Activated effector memory CD4-positive, alpha-beta T cell treated with anti-CD3 and anti-CD28 coated beads, Interleukin-2, amount 50 U/mL, for 16 hours (primary cell): Measurements from ENCODE around the gene IRAG1.

ENCODE experiments used
- DNase-seq: peaks from one replicate; pipeline ENCODE4 v3.0.0-alpha.2; 2020

Gene IRAG1

GRCh38 chr11:10666556-10667520 is 26.7 kb downstream of the IRAG1 start:
- no peak for DNase-seq

- DNase-seq, result no peak
These were observed 29.1 kb downstream of the IRAG1 start for GRCh38 chr11:10664496-10664895.

GRCh38 chr11:10663990-10664389 is 29.6 kb downstream of the IRAG1 start:
- no peak for DNase-seq

GRCh38 chr11:10663365-10663764 is 30.2 kb downstream of the IRAG1 start:
- no peak for DNase-seq

GRCh38 chr11:10660323-10660722 is 33.2 kb downstream of the IRAG1 start:
- DNase-seq, result no peak

GRCh38 chr11:10659339-10660216 is 34.0 kb downstream of the IRAG1 start:
- no peak for DNase-seq

- no peak for DNase-seq
These were observed 34.8 kb downstream of the IRAG1 start for GRCh38 chr11:10658621-10659338.

GRCh38 chr11:10657308-10658271 is 36.0 kb downstream of the IRAG1 start:
- no peak for DNase-seq

GRCh38 chr11:10655943-10656576 is 37.5 kb downstream of the IRAG1 start:
- DNase-seq, result no peak

GRCh38 chr11:10655227-10655626 is 38.3 kb downstream of the IRAG1 start:
- no peak for DNase-seq

- no peak for DNase-seq
These were observed 38.8 kb downstream of the IRAG1 start for GRCh38 chr11:10654811-10655150.

- no peak for DNase-seq
These were observed 39.4 kb downstream of the IRAG1 start for GRCh38 chr11:10653946-10654810.

- DNase-seq, result no peak
These were observed 40.3 kb downstream of the IRAG1 start for GRCh38 chr11:10653261-10653660.

GRCh38 chr11:10651656-10652361 is 41.7 kb downstream of the IRAG1 start:
- DNase-seq, result no peak

GRCh38 chr11:10650630-10651029 is 42.9 kb downstream of the IRAG1 start:
- DNase-seq, result no peak

GRCh38 chr11:10650166-10650565 is 43.4 kb downstream of the IRAG1 start:
- no peak for DNase-seq

- no peak for DNase-seq
These were observed 44.7 kb downstream of the IRAG1 start for GRCh38 chr11:10648871-10649270.

GRCh38 chr11:10646681-10647355 is 46.7 kb downstream of the IRAG1 start:
- DNase-seq, result no peak

- DNase-seq, result no peak
These were observed 47.5 kb downstream of the IRAG1 start for GRCh38 chr11:10646005-10646404.
